LNCaP clone FGC (cell line): Measurements from ENCODE around the gene FSTL5.
"Not testable (repeated sequence)": the region's sequence is repeated elsewhere in the genome, so short reads cannot be mapped to it uniquely, and the experiment has no call there.

ENCODE experiments used
- DNase-seq: peaks from one replicate; pipeline ENCODE4 v3.0.0-alpha.2; 2011; ENCODE audit warnings: low read depth
- H3K4me3 ChIP-seq: 2 replicates; pipeline ENCODE4 v1.5.1; 2011; ENCODE audit warnings: mild to moderate bottlenecking, low read depth, low read length, control low read depth
- CTCF ChIP-seq: IDR thresholded peaks from 2 replicates; pipeline ENCODE4 v1.5.1; 2012; ENCODE audit warnings: mild to moderate bottlenecking; ENCODE audit not compliant: control insufficient read depth, insufficient read depth; ENCODE audit errors: extremely low read depth

The FSTL5 gene

GRCh38 chr4:162111078-162111477 lies 52.7 kb downstream of the FSTL5 start:
- no peak overlapping the region for H3K4me3 ChIP-seq
- DNase-seq = no peak

GRCh38 chr4:162104459-162105124 lies 59.2 kb downstream of the FSTL5 start:
- TF ChIP-seq CTCF = no peak
- no peak overlapping the region for H3K4me3 ChIP-seq
- DNase-seq = no peak

More at GRCh38 chr4:162111078-162111477, 52.7 kb downstream of the FSTL5 start:
- TF ChIP-seq CTCF = no peak

- not testable (repeated sequence) for H3K4me3 ChIP-seq, DNase-seq
Observed at GRCh38 chr4:162103908-162104307, 59.9 kb downstream of the FSTL5 start.

- no peak overlapping the region for H3K4me3 ChIP-seq
- no peak for DNase-seq
- no peak for TF ChIP-seq CTCF
Observed at GRCh38 chr4:162102713-162103112, 61.1 kb downstream of the FSTL5 start.

GRCh38 chr4:162101337-162101736 lies 62.5 kb downstream of the FSTL5 start:
- no peak for TF ChIP-seq CTCF
- DNase-seq = no peak
- H3K4me3 ChIP-seq = no peak overlapping the region

GRCh38 chr4:162075726-162076125 lies 88.1 kb downstream of the FSTL5 start:
- no peak for DNase-seq
- no peak overlapping the region for H3K4me3 ChIP-seq
- TF ChIP-seq CTCF = no peak

- no peak overlapping the region for H3K4me3 ChIP-seq
- TF ChIP-seq CTCF = no peak
- no peak for DNase-seq
Observed at GRCh38 chr4:162061214-162061613, 102.6 kb downstream of the FSTL5 start.
